ENCODE data around the gene AMMECR1. TPM values are rescaled to one million over a fixed set of nuclear protein-coding genes. Genes with fewer than 3 reads are reported as not detected.

Gene AMMECR1
- total and polyA plus RNA-seq, 2 experiments from 2014 or later = 10.5 to 20.0 TPM

DNA sequence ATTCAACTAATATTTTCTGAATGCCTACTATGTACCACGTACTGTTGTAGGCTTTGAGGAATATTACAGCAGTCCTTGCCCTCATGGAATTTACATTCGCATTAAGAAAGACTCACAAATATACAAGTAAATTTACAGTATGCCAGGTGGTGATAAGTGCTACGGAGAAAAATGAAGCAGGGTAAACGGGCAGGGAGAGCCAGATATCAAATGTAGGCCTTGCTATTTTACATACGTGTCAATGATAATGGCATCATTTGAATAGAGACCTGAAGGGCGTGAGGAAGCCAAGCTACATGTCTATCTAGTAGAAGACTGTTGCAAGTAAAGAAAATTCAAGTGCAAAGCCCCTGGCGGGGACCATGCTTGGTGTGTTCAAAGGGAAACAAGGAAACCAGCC lies 65.2 kb downstream of the AMMECR1 start:
- TF ChIP-seq, protein P1, sequence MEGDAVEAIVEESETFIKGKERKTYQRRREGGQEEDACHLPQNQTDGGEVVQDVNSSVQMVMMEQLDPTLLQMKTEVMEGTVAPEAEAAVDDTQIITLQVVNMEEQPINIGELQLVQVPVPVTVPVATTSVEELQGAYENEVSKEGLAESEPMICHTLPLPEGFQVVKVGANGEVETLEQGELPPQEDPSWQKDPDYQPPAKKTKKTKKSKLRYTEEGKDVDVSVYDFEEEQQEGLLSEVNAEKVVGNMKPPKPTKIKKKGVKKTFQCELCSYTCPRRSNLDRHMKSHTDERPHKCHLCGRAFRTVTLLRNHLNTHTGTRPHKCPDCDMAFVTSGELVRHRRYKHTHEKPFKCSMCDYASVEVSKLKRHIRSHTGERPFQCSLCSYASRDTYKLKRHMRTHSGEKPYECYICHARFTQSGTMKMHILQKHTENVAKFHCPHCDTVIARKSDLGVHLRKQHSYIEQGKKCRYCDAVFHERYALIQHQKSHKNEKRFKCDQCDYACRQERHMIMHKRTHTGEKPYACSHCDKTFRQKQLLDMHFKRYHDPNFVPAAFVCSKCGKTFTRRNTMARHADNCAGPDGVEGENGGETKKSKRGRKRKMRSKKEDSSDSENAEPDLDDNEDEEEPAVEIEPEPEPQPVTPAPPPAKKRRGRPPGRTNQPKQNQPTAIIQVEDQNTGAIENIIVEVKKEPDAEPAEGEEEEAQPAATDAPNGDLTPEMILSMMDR (IDR thresholded peaks at IDR 0.05; ENCODE audit: low read depth, low read length) = no peak
- Histone ChIP-seq H3K4me3 (no peak overlapping the region), H3K27ac (no peak overlapping the region), H3K9me3 (ENCODE audit: low read depth) (no peaks in the 10 kb centered on the region), H3K36me3 (no peaks in the 10 kb centered on the region), H3K4me1 (ENCODE audit: low read depth) (peaks cover 10% of the 10 kb centered on the region), H3K27me3 (no peaks in the 10 kb centered on the region)
- no peak for DNase-seq (ENCODE audit: low read depth in 1 of 2, low spot score in 1 of 2)

GRCh38 chrX:110251961-110252360 lies 65.9 kb downstream of the AMMECR1 start:
- Histone ChIP-seq H3K9me3 (ENCODE audit: low read depth) (no peaks in the 10 kb centered on the region), H3K36me3 (no peaks in the 10 kb centered on the region), H3K4me3 (no peak overlapping the region), H3K27me3 (no peaks in the 10 kb centered on the region), H3K4me1 (ENCODE audit: low read depth) (peaks cover 10% of the 10 kb centered on the region), H3K27ac (no peak overlapping the region)
- TF ChIP-seq, protein P1 (IDR thresholded peaks at IDR 0.05; ENCODE audit: low read depth, low read length) = no peak
- DNase-seq (ENCODE audit: low read depth in 1 of 2, low spot score in 1 of 2) = no peak

GRCh38 chrX:110251526-110251925 lies 66.4 kb downstream of the AMMECR1 start:
- peaks cover 10% of the 10 kb centered on the region for H3K4me1 ChIP-seq (ENCODE audit: low read depth)
- H3K36me3 ChIP-seq = no peaks in the 10 kb centered on the region
- TF ChIP-seq, protein P1 (IDR thresholded peaks at IDR 0.05; ENCODE audit: low read depth, low read length) = no peak
- H3K9me3 ChIP-seq (ENCODE audit: low read depth) = no peaks in the 10 kb centered on the region
- no peaks in the 10 kb centered on the region for H3K27me3 ChIP-seq
- H3K27ac ChIP-seq = no peak overlapping the region
- no peak for DNase-seq (ENCODE audit: low read depth in 1 of 2, low spot score in 1 of 2)
- H3K4me3 ChIP-seq = no peak overlapping the region

- no peaks in the 10 kb centered on the region for H3K9me3 ChIP-seq (ENCODE audit: low read depth)
- peaks cover 10% of the 10 kb centered on the region for H3K4me1 ChIP-seq (ENCODE audit: low read depth)
- no peaks in the 10 kb centered on the region for H3K36me3 ChIP-seq
- TF ChIP-seq, protein P1 (IDR thresholded peaks at IDR 0.05; ENCODE audit: low read depth, low read length) = no peak
- no peak overlapping the region for H3K4me3 ChIP-seq
- H3K27ac ChIP-seq = no peak overlapping the region
- peak in 1 of 2 donors; percentile 33 for DNase-seq (ENCODE audit: low read depth in 1 of 2, low spot score in 1 of 2)
- no peaks in the 10 kb centered on the region for H3K27me3 ChIP-seq
Observed at GRCh38 chrX:110250847-110251246, 67.0 kb downstream of the AMMECR1 start.

GRCh38 chrX:110248578-110248977 lies 69.3 kb downstream of the AMMECR1 start:
- Histone ChIP-seq H3K9me3 (ENCODE audit: low read depth) (no peaks in the 10 kb centered on the region), H3K4me1 (ENCODE audit: low read depth) (peaks cover 10% of the 10 kb centered on the region), H3K27me3 (no peaks in the 10 kb centered on the region), H3K36me3 (no peaks in the 10 kb centered on the region), H3K27ac (no peak overlapping the region), H3K4me3 (no peak overlapping the region)
- TF ChIP-seq, protein P1 (IDR thresholded peaks at IDR 0.05; ENCODE audit: low read depth, low read length) = no peak
- DNase-seq (ENCODE audit: low read depth in 1 of 2, low spot score in 1 of 2) = no peak

DNA sequence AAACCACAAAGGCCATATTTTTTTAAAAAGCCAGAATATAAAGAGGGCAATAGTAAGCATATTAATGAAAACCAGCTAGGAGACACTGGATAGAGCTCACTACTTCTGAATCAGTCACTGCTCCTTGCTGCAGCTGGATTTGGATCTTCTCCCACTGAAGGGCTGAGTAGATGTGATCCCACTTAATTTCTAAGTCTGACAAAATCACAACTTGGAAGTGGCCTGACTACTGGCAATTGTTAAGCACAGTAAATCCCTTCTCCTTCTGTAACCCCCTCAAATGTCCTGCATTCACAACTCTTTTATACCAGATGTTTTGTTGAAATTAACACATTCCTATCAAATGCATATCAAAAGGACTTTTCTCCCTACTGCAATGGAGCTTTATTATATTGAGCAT lies 72.9 kb downstream of the AMMECR1 start:
- H3K4me1 ChIP-seq (ENCODE audit: low read depth) = no peaks in the 10 kb centered on the region
- DNase-seq (ENCODE audit: low read depth in 1 of 2, low spot score in 1 of 2) = no peak
- H3K9me3 ChIP-seq (ENCODE audit: low read depth) = no peaks in the 10 kb centered on the region
- H3K36me3 ChIP-seq = no peaks in the 10 kb centered on the region
- H3K27me3 ChIP-seq = no peaks in the 10 kb centered on the region
- H3K4me3 ChIP-seq = no peak overlapping the region
- TF ChIP-seq, protein P1 (IDR thresholded peaks at IDR 0.05; ENCODE audit: low read depth, low read length) = no peak
- no peak overlapping the region for H3K27ac ChIP-seq
